H1 (cell line): ENCODE data around the gene PLCB1.

Experiments used
- BRCA1 ChIP-seq: IDR thresholded peaks from 2 replicates; pipeline ENCODE4 v1.6.1; 2012; ENCODE audit warnings: low read depth, low read length, improper control_type of control experiment
- EZH2 ChIP-seq: fragments of 200-600 bp; sonication (generic); IDR thresholded peaks from 2 replicates; pipeline ENCODE4 v1.7.1; 2012; ENCODE audit warnings: low read depth, mild to moderate bottlenecking, moderate library complexity, low read length, inconsistent platforms; ENCODE audit not compliant: severe bottlenecking
- POU5F1 ChIP-seq: IDR thresholded peaks from 2 replicates; pipeline ENCODE4 v1.6.1; 2011; ENCODE audit warnings: low read depth, mild to moderate bottlenecking, low read length, moderate library complexity

DNA sequence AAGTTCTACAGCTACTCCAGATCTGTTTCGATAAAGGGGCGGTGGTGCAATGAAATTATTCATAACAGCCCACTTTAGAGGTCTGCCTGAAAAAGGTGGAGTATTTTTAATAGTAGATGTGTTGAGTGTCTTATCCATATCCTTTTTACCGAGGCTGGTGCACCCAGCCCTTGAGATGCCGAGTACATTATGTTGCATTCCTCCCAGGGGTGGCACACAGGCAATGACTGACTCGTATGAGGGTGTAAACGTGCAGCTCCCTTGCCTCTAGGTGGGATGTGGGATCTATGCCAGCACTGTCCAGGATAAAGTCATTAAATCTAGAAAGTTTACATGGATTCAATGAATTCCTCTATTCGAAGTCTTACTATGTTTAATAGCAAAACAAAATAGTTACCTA lies 355.6 kb downstream of the PLCB1 start:
- TF ChIP-seq BRCA1 (no peak), POU5F1 (no peak), EZH2 (no peak)
